Measurements from ENCODE around the gene ZNF683. TPM values are rescaled to one million over a fixed set of nuclear protein-coding genes. Genes with fewer than 3 reads are reported as not detected.

ZNF683 gene
- total and polyA plus RNA-seq, 2 of the 4 experiments (the other 2 are of a cell fraction), result not detected

DNA sequence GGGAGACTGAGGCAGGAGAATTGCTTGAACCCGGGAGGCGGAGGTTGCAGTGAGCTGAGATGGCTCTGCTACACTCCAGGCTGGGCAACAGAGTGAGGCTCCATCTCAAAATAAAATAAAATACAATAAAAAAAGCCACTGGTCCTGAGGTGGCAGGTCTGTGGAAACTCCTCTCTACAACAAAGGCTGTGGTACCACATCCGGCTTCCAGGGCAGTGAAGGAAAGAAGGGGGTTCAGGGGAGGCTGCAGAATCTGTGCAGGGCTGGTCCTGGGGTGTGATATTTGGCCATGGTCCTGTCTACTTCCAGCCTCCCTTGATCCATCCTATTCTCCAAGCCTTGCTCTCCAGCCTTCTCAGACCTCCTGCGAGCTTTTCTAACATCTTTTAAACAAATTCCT lies 731 bp upstream of the ZNF683 start:
- Histone ChIP-seq H2BK5ac (ENCODE audit: low read depth, low read length, poor library complexity, severe bottlenecking) (no peak overlapping the region), H3K4me1 (ENCODE audit: control insufficient read depth, insufficient read depth, low read length) (peaks cover 6% of the 10 kb centered on the region), H3K23ac (ENCODE audit: low read depth, low read length) (no peak overlapping the region), H3K27ac (ENCODE audit: insufficient read depth, low read length) (no peak overlapping the region), H3K14ac (replicated peaks; ENCODE audit: low read depth, low read length) (no peak overlapping the region), H4K8ac (ENCODE audit: low read depth in 2 of 2, low read length in 2 of 2) (no peak overlapping the region), H3K4me2 (ENCODE audit: low read depth, low read length) (no peak overlapping the region), H2BK15ac (ENCODE audit: low read depth, low read length) (no peak overlapping the region), H2BK120ac (ENCODE audit: low read depth, low read length) (no peak overlapping the region), H3K56ac (ENCODE audit: extremely low read depth, insufficient read depth, low read length) (no peak overlapping the region), H2AK5ac (ENCODE audit: low read depth, low read length) (no peak overlapping the region), H3K9me1 (ENCODE audit: insufficient read depth, low read length) (peaks cover 2% of the 10 kb centered on the region), H4K20me1 (ENCODE audit: insufficient read depth, low read length) (no peaks in the 10 kb centered on the region), H3K4me3 (ENCODE audit: insufficient read depth, low read depth, low read length) (no peak overlapping the region), H3K27me3 (ENCODE audit: control insufficient read depth, insufficient read depth, low read length) (peaks cover 8% of the 10 kb centered on the region), H3K18ac (ENCODE audit: low read depth, low read length) (no peak overlapping the region), H2BK20ac (ENCODE audit: low read depth, low read length) (no peak overlapping the region), H3K9ac (ENCODE audit: low read depth, low read length) (no peak overlapping the region), H3K79me1 (ENCODE audit: low read depth in 1 of 2, low read length in 2 of 2) (no peaks in the 10 kb centered on the region), H4K5ac (ENCODE audit: low read depth, low read length) (no peak overlapping the region), H2AK9ac (replicated peaks; ENCODE audit: low read depth, low read length, poor library complexity) (no peak overlapping the region), H3K4ac (ENCODE audit: low read depth, low read length) (no peak overlapping the region), H3K36me3 (ENCODE audit: control insufficient read depth, insufficient read depth, low read length) (no peaks in the 10 kb centered on the region), H3K9me3 (ENCODE audit: control insufficient read depth, insufficient read depth, low read length) (peaks cover 5% of the 10 kb centered on the region), H4K91ac (ENCODE audit: insufficient read depth, low read depth, low read length) (no peak overlapping the region), H2AFZ (replicated peaks; ENCODE audit: low read length, poor library complexity) (no peak overlapping the region)
- CTCF ChIA-PET, result no interaction called here
- WGBS, 2 experiments (ENCODE audit: extremely low coverage in 2 of 2, insufficient read length in 1 of 2), result no CpG with 5 or more reads among the region's 4 CpGs
- ATAC-seq (ENCODE audit: low read depth) (no peak), DNase-seq (no peak)
- intact Hi-C loops (cut with micrococcal nuclease), result no loop called here
- BruUV-seq (replicated peaks), result no TSS peak
- TF ChIP-seq POLR2A (IDR thresholded peaks at IDR 0.05; ENCODE audit: low read depth, low read length), result no peak
- TF ChIP-seq, protein P1, sequence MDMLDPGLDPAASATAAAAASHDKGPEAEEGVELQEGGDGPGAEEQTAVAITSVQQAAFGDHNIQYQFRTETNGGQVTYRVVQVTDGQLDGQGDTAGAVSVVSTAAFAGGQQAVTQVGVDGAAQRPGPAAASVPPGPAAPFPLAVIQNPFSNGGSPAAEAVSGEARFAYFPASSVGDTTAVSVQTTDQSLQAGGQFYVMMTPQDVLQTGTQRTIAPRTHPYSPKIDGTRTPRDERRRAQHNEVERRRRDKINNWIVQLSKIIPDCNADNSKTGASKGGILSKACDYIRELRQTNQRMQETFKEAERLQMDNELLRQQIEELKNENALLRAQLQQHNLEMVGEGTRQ (IDR thresholded peaks at IDR 0.05; ENCODE audit: low read depth, low read length), result no peak
- TF ChIP-seq MAFK (IDR thresholded peaks at IDR 0.05; ENCODE audit: low read depth, low read length), result no peak
- TF ChIP-seq, protein P2, sequence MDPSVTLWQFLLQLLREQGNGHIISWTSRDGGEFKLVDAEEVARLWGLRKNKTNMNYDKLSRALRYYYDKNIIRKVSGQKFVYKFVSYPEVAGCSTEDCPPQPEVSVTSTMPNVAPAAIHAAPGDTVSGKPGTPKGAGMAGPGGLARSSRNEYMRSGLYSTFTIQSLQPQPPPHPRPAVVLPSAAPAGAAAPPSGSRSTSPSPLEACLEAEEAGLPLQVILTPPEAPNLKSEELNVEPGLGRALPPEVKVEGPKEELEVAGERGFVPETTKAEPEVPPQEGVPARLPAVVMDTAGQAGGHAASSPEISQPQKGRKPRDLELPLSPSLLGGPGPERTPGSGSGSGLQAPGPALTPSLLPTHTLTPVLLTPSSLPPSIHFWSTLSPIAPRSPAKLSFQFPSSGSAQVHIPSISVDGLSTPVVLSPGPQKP (IDR thresholded peaks at IDR 0.05; ENCODE audit: borderline replicate concordance, low read depth, low read length), result no peak
- TF ChIP-seq RCOR1 (IDR thresholded peaks at IDR 0.05; ENCODE audit: insufficient replicate concordance, low read length), result no peak
- no peak for TF ChIP-seq SMC3 (IDR thresholded peaks at IDR 0.05; ENCODE audit: low read depth, low read length)
- no peak for TF ChIP-seq NFE2L2 (IDR thresholded peaks at IDR 0.05; ENCODE audit: low read depth, low read length)
- TF ChIP-seq CHD1 (IDR thresholded peaks at IDR 0.05; ENCODE audit: low read depth, low read length), result no peak
- TF ChIP-seq MXI1 (IDR thresholded peaks at IDR 0.05; ENCODE audit: borderline replicate concordance, low read depth, low read length), result no peak
- TF ChIP-seq RFX5 (IDR thresholded peaks at IDR 0.05; ENCODE audit: low read depth, low read length), result no peak
- no peak for TF ChIP-seq BHLHE40 (IDR thresholded peaks at IDR 0.05; ENCODE audit: low read depth, low read length)
- TF ChIP-seq RAD21 (IDR thresholded peaks at IDR 0.05; ENCODE audit: low read length), result no peak
- no peak for TF ChIP-seq MAZ (IDR thresholded peaks at IDR 0.05; ENCODE audit: borderline replicate concordance, low read depth, low read length)
- TF ChIP-seq FOS (IDR thresholded peaks at IDR 0.05; ENCODE audit: low read depth, low read length), result no peak
- TF ChIP-seq, protein P3, sequence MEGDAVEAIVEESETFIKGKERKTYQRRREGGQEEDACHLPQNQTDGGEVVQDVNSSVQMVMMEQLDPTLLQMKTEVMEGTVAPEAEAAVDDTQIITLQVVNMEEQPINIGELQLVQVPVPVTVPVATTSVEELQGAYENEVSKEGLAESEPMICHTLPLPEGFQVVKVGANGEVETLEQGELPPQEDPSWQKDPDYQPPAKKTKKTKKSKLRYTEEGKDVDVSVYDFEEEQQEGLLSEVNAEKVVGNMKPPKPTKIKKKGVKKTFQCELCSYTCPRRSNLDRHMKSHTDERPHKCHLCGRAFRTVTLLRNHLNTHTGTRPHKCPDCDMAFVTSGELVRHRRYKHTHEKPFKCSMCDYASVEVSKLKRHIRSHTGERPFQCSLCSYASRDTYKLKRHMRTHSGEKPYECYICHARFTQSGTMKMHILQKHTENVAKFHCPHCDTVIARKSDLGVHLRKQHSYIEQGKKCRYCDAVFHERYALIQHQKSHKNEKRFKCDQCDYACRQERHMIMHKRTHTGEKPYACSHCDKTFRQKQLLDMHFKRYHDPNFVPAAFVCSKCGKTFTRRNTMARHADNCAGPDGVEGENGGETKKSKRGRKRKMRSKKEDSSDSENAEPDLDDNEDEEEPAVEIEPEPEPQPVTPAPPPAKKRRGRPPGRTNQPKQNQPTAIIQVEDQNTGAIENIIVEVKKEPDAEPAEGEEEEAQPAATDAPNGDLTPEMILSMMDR (conservative IDR thresholded peaks at IDR 0.05; ENCODE audit: low read depth, low read length), result no peak
- TF ChIP-seq CEBPB (IDR thresholded peaks at IDR 0.05; ENCODE audit: low read depth, low read length), result no peak
- in situ Hi-C loops (cut with MboI; ENCODE audit: low sequenced_read_pairs), result no loop called here
- POLR2A ChIA-PET (ENCODE audit: unreplicated experiment), result no interaction called here
- dilution Hi-C loops (cut with HindIII; ENCODE audit: low sequenced_read_pairs, unreplicated experiment), result no loop called here
